GM13976 (cell line): Measurements from ENCODE around the gene SETD1B.

Source experiments
- DNase-seq: peaks from one replicate; pipeline ENCODE4 v3.0.0; 2012; ENCODE audit warnings: low spot score
- in situ Hi-C: fragments of 300-500 bp; cut with MboI; formaldehyde crosslinking; loops from one replicate; pipeline ENCODE4 v1.12.0; 2022; ENCODE audit warnings: low sequenced_read_pairs, mixed read lengths, inconsistent platforms; ENCODE audit not compliant: unreplicated experiment
- TF ChIP-seq, protein P1 (sequence below): IDR thresholded peaks from 2 replicates; pipeline ENCODE4 v1.5.1; 2012; ENCODE audit warnings: borderline replicate concordance, mild to moderate bottlenecking; ENCODE audit not compliant: insufficient read depth; ENCODE audit errors: extremely low read depth, missing control alignments, control extremely low read depth

The SETD1B gene

DNA sequence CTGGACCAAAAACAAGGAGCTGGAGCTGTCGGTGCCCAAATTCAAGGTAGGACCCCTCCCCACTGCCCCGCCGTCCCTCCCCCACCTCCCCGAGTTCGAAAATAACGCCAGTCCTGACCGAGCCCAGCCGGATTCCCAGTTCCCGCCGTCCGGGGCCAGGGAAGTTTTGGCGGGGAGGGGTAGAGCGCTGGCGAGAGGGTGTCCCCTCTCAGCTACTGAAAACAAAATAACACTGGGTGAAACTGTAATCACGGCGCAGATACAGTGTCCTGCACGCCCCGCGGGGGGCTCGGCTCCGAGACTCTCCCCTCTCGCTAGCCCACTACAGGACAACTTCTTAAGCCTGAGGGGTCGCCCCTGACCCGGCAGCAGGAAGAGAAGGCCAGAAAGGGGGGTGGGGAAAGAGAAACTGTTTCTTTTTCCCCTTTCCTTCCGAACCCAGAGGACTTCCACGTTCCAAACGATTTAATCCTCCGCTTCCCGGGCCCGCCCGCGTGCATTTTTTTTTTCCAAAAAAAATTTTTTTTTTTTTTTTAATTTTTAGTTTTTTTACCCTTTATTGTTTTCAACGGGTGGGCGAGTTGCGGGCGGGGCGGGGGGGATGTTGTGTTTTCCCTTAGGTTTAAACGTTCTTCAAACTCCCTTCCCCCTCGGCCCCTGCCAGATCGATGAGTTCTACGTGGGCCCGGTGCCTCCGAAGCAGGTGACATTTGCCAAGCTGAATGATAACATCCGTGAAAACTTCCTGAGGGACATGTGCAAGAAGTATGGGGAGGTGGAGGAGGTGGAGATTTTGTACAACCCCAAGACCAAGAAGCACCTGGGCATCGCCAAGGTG lies 1.6 kb downstream of the SETD1B start:
- in situ Hi-C loops = no loop called here
- TF ChIP-seq, protein P1, sequence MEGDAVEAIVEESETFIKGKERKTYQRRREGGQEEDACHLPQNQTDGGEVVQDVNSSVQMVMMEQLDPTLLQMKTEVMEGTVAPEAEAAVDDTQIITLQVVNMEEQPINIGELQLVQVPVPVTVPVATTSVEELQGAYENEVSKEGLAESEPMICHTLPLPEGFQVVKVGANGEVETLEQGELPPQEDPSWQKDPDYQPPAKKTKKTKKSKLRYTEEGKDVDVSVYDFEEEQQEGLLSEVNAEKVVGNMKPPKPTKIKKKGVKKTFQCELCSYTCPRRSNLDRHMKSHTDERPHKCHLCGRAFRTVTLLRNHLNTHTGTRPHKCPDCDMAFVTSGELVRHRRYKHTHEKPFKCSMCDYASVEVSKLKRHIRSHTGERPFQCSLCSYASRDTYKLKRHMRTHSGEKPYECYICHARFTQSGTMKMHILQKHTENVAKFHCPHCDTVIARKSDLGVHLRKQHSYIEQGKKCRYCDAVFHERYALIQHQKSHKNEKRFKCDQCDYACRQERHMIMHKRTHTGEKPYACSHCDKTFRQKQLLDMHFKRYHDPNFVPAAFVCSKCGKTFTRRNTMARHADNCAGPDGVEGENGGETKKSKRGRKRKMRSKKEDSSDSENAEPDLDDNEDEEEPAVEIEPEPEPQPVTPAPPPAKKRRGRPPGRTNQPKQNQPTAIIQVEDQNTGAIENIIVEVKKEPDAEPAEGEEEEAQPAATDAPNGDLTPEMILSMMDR = no peak
- no peak for DNase-seq

DNA sequence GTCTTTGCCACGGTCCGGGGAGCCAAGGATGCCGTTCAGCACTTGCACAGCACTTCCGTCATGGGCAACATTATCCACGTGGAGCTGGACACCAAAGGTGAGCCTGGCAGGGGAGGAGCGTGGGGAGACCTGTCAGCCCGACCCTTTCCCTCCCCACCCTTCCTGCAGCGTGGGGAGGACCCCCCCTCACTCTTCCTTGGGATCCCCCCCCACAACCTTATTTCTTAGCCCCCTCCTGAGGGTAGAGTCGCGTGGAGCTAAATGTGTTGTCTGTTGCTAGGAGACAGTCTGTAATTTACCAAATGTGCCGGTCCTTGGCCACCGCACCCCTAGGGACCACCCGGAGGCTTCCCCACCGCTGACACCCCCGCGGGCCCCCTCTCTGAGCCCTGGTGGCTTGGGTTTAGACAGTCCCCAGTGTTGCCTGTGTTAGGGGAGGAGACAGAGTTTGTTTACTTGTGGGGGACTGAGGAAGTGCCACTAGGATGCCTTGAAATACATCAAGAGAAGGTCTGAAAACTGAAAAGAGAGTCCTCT lies 2.3 kb downstream of the SETD1B start:
- TF ChIP-seq, protein P1 = no peak
- in situ Hi-C loops = no loop called here
- DNase-seq = no peak

DNA sequence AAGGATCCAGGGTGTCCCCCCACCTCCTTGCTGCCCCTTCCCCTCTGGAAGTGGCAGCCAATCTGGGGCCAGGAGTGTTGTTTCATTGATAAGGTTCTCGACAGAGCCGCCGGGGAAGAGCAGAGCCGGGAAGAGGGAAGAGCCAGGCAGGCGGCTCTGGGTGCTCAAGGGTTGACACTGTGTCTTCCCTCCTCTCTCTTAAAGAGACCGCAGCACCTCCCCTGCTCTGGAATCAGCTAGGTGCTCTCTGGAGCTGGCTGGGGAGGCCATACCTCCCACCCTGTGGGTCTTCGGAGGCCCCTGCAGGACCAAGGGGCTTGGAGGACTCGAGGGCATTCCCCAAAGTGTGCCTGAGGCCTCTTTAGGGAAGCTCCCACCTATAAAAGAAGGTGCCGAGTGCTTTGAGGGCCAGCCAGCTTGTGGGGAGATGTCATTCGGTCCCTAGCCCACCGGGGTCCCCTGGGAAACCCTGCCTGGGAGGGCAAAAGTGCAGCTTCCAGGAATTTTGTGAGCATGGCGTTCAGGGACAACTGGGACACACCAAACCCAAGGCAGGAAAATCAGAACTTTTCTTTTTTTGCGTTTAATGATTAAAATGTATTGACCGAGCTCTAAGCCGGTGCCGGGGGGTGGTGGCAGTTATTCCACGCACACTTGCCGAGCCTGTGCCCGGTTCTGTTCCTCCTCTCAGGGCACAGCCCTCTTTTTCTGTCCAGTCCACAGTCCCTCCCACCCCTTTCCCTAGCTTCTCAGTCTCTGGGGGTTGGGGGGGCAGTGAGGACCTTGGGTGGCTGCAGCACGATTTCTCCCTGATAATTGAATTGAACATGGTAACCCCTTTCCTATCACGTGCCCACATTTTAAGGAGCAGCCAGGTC lies 3.0 kb downstream of the SETD1B start:
- TF ChIP-seq, protein P1 = no peak
- in situ Hi-C loops = no loop called here
- no peak for DNase-seq

DNA sequence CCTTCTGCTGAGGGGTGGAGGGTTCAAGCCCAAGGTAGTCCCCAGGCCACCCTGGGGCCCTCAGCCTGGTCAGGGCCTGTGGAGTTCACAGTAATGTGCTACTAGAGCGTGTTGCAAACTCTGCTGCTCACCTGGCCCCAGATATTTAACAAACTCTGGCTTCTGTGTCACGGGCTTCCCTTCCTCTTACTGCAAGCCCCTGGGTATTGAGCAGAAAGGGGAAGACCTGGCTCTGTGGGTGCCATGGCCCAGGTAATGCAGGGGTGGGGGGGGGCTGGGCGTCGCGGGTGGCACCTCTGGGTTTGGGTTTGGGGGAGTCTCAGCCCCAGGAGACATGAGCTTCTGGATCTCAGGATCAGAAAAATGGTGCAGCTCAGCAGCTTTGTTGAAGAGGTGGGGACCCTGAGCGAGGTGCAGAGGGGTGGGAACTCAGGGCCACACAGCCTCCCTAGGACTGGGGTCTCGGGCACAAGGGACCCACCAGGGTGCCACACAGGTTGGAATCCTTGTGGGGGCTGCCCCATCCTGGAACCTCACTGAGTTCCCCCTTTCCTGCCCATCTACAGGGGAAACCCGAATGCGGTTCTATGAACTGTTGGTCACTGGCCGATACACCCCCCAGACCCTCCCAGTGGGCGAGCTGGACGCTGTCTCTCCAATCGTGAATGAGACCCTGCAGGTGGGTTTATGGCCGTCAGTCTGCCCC lies 4.0 kb downstream of the SETD1B start:
- TF ChIP-seq, protein P1 = no peak
- in situ Hi-C loops = no loop called here
- DNase-seq = no peak

DNA sequence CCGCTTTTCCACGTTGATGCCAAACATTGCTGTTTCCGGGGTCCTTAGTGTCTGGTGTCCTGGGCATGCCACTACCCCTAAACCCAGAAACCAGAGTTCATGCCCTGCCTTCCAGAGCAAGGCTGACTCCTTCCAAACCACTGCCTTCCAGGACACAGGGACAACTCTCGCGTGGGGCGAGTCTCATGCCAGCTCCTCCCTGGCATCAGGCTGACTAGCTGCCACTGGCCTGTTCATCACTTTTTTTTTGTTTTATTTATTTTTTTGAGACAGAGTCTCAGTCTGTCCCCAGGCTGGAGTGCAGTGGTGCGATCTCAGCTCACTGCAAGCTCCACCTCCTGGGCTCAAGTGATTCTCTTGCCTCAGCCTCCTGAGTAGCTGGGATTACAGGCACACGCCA lies 4.8 kb downstream of the SETD1B start:
- in situ Hi-C loops = no loop called here
- TF ChIP-seq, protein P1 = no peak

DNA sequence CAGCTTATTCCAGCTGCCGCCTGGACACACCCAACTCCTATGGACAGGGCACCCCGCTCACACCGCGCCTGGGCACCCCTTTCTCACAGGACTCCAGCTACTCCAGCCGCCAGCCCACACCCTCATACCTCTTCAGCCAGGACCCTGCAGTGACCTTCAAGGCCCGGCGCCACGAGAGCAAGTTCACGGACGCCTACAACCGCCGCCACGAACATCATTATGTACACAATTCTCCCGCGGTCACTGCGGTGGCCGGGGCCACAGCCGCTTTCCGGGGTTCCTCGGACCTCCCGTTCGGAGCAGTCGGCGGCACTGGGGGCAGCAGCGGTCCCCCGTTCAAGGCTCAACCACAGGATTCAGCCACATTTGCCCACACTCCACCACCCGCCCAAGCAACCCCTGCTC lies 5.9 kb downstream of the SETD1B start:
- in situ Hi-C loops = no loop called here
- DNase-seq = no peak
- TF ChIP-seq, protein P1 = no peak

More for the DNA sequence above, 4.8 kb downstream of the SETD1B start:
- DNase-seq = no peak
